A549 (cell line): ENCODE measurements around the gene GCHFR.

Experiments used
- CEBPB ChIP-seq, 2 experiments: fragments of >200 bp in 1 of 2; sonication (Bioruptor Twin) in 1 of 2; formaldehyde crosslinking in 1 of 2; IDR thresholded peaks; 2 replicates each; pipeline ENCODE4 v1.6.1; 2012 to 2016
- CHD2 ChIP-seq: fragments of 150-350 bp; IDR thresholded peaks from 2 replicates; pipeline ENCODE4 v1.6.1; 2014; ENCODE audit warnings: low read length; ENCODE audit not compliant: partially characterized antibody
- CTCF ChIP-seq: fragments of >200 bp; sonication (Bioruptor Twin); formaldehyde crosslinking; IDR thresholded peaks from 3 replicates; pipeline ENCODE4 v1.5.1; 2016
- HEYL ChIP-seq: fragments of 250-450 bp; sonication (Bioruptor Pico); IDR thresholded peaks from 2 replicates; pipeline ENCODE4 v1.8.0; 2021; ENCODE audit warnings: mild to moderate bottlenecking, moderate library complexity
- JUN ChIP-seq, 2 experiments: fragments of >200 bp; sonication (Bioruptor Twin); formaldehyde crosslinking; IDR thresholded peaks; 2 replicates in 1 of 2; 3 replicates in 1 of 2; pipeline ENCODE4 v1.6.1; 2016 to 2017
- MAZ ChIP-seq: fragments of 150-350 bp; IDR thresholded peaks from 2 replicates; pipeline ENCODE4 v1.6.1; 2014; ENCODE audit warnings: antibody characterized with exemption, low read depth, low read length, borderline replicate concordance
- POLR2A ChIP-seq: IDR thresholded peaks from 2 replicates; pipeline ENCODE4 v1.6.1; 2012; ENCODE audit warnings: mild to moderate bottlenecking, low read length
- RCOR1 ChIP-seq: fragments of 150-350 bp; IDR thresholded peaks from 2 replicates; pipeline ENCODE4 v1.6.1; 2014; ENCODE audit warnings: antibody characterized with exemption, low read length, low read depth
- USF2 ChIP-seq: fragments of 450-650 bp; IDR thresholded peaks from 2 replicates; pipeline ENCODE4 v1.6.1; 2014; ENCODE audit warnings: antibody characterized with exemption
- ZC3H11A ChIP-seq: fragments of 450-650 bp; IDR thresholded peaks from 2 replicates; pipeline ENCODE4 v1.6.1; 2014; ENCODE audit warnings: antibody characterized with exemption, mild to moderate bottlenecking
- TF ChIP-seq, protein P1 (sequence below): fragments of 150-350 bp; IDR thresholded peaks from 2 replicates; pipeline ENCODE4 v1.6.1; 2014; ENCODE audit warnings: low read depth, mild to moderate bottlenecking, low read length

DNA sequence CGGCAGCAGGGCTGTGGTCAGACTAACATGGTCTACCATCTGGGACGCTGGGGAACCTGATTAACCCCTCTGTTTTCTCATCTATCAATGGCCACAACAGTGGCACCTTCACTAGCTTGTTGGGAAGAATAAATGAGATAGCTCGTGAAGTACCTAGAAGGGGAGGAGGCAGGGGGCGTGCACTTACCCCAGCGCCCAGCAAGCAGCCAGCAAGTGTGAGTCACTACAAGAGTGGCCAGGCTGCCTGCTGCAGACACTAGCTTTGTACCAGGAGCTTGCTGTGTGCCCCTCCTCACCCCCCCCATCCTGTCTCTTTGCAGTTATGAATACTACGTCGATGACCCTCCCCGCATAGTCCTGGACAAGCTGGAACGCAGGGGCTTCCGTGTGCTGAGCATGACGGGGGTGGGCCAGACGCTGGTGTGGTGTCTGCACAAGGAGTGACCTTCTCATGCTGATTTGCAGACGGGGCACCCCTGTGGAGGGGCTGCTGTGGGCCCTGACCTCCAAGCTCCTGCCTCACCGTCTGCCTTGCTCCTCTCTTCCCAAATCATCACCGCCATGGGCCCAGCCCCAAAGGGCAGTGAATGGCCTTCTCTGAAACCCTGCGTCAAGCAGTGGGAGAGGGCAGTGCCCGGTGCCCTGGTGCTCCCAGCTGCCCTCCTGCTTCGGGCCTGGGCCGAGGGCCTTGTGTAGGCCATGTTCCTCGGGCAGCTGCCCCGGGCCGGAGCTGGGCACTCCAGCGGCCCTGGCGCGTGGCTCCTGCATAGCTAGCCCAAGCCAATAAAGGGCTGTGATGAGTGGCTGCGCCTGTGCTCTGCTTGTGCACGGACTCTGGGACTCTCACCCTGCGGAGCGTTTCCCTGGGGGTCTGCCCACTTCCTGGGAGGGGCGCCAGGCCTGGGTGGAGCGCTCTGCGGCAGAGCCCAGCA lies 3.3 kb downstream of the GCHFR start:
- TF ChIP-seq, protein P1, sequence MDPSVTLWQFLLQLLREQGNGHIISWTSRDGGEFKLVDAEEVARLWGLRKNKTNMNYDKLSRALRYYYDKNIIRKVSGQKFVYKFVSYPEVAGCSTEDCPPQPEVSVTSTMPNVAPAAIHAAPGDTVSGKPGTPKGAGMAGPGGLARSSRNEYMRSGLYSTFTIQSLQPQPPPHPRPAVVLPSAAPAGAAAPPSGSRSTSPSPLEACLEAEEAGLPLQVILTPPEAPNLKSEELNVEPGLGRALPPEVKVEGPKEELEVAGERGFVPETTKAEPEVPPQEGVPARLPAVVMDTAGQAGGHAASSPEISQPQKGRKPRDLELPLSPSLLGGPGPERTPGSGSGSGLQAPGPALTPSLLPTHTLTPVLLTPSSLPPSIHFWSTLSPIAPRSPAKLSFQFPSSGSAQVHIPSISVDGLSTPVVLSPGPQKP = no peak
- TF ChIP-seq RCOR1 (no peak), CTCF (no peak), CHD2 (no peak), ZC3H11A (no peak), USF2 (no peak), MAZ (no peak), POLR2A (no peak), HEYL (CRISPR knock-in tag) (no peak), JUN (IDR thresholded peaks at IDR 0.05) (no peak), CEBPB (IDR thresholded peaks at IDR 0.05) (no peak)
